Measurements from ENCODE around the gene INPP4A.

Gene INPP4A

GRCh38 chr2:98468621-98469236 is 24.1 kb downstream of the INPP4A start:
- Histone ChIP-seq H3K27me3 (ENCODE audit: control insufficient read depth in 1 of 2, insufficient read depth in 2 of 2, low read length in 2 of 2) (no peaks in the 10 kb centered on the region), H3K9me3 (ENCODE audit: control insufficient read depth in 1 of 2, low read length in 2 of 2) (no peaks in the 10 kb centered on the region), H3K27ac (ENCODE audit: low read depth, low read length) (no peak overlapping the region), H3K9ac (ENCODE audit: low read depth in 1 of 2, low read length in 2 of 2) (no peak overlapping the region), H3K4me3 (ENCODE audit: low read depth in 1 of 2, low read length in 2 of 2) (no peak overlapping the region), H3K4me1 (ENCODE audit: control insufficient read depth in 1 of 2, insufficient read depth in 2 of 2, low read length in 2 of 2) (peaks cover 62 to 69% of the 10 kb centered on the region in 2 donors), H3K36me3 (ENCODE audit: control insufficient read depth in 1 of 2, insufficient read depth in 2 of 2, low read length in 2 of 2) (no peaks in the 10 kb centered on the region)

GRCh38 chr2:98469862-98470544 is 25.3 kb downstream of the INPP4A start:
- Histone ChIP-seq H3K9me3 (ENCODE audit: control insufficient read depth in 1 of 2, low read length in 2 of 2) (no peaks in the 10 kb centered on the region), H3K4me3 (ENCODE audit: low read depth in 1 of 2, low read length in 2 of 2) (no peak overlapping the region), H3K36me3 (ENCODE audit: control insufficient read depth in 1 of 2, insufficient read depth in 2 of 2, low read length in 2 of 2) (no peaks in the 10 kb centered on the region), H3K4me1 (ENCODE audit: control insufficient read depth in 1 of 2, insufficient read depth in 2 of 2, low read length in 2 of 2) (peaks cover 61 to 69% of the 10 kb centered on the region in 2 donors), H3K9ac (ENCODE audit: low read depth in 1 of 2, low read length in 2 of 2) (no peak overlapping the region), H3K27me3 (ENCODE audit: control insufficient read depth in 1 of 2, insufficient read depth in 2 of 2, low read length in 2 of 2) (no peaks in the 10 kb centered on the region), H3K27ac (ENCODE audit: low read depth, low read length) (no peak overlapping the region)

GRCh38 chr2:98470851-98471255 is 26.2 kb downstream of the INPP4A start:
- H3K27ac ChIP-seq (ENCODE audit: low read depth, low read length), result no peak overlapping the region
- H3K27me3 ChIP-seq (ENCODE audit: control insufficient read depth in 1 of 2, insufficient read depth in 2 of 2, low read length in 2 of 2), result no peaks in the 10 kb centered on the region
- H3K9ac ChIP-seq (ENCODE audit: low read depth in 1 of 2, low read length in 2 of 2), result no peak overlapping the region
- H3K4me3 ChIP-seq (ENCODE audit: low read depth in 1 of 2, low read length in 2 of 2), result no peak overlapping the region
- peaks cover 57 to 70% of the 10 kb centered on the region in 2 donors for H3K4me1 ChIP-seq (ENCODE audit: control insufficient read depth in 1 of 2, insufficient read depth in 2 of 2, low read length in 2 of 2)
- H3K36me3 ChIP-seq (ENCODE audit: control insufficient read depth in 1 of 2, insufficient read depth in 2 of 2, low read length in 2 of 2), result no peaks in the 10 kb centered on the region
- no peaks in the 10 kb centered on the region for H3K9me3 ChIP-seq (ENCODE audit: control insufficient read depth in 1 of 2, low read length in 2 of 2)

DNA sequence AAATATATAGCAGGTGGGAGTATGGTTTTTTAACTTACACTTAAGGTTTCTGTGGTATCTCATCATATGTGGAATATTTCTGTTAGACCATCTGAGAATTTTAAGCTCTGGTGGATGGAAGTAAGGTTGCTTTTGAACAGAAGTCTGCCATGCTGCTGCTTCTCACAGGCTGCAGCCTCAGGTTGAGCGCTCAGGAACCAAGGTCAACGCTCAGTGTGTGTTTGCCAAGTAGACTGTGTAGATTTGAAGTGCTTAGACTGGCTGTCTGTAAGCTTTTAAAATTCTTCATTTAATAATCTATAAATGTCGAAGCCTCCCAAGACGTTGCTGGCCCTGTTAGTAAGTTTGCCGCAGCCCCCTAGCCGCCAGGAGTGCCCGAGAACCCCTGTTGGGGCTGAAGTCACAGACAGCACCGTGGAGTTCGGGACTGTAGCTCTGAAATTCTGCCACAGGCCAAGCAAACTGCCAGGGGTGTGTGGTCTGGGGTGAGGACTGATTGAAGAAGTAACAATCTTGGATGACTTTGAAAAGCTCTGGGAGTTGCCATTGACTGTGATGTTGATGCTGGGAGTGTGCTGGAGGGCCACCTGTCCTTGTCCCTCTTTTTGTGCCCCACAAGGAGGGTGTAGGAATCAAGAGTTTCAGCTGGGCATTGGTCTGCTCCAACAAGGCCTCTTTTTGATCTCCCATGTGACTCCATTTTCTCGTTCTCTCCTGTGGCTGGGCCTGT is 26.9 kb downstream of the INPP4A start:
- peaks cover 57 to 71% of the 10 kb centered on the region in 2 donors for H3K4me1 ChIP-seq (ENCODE audit: control insufficient read depth in 1 of 2, insufficient read depth in 2 of 2, low read length in 2 of 2)
- H3K9me3 ChIP-seq (ENCODE audit: control insufficient read depth in 1 of 2, low read length in 2 of 2), result no peaks in the 10 kb centered on the region
- H3K9ac ChIP-seq (ENCODE audit: low read depth in 1 of 2, low read length in 2 of 2), result no peak overlapping the region
- H3K36me3 ChIP-seq (ENCODE audit: control insufficient read depth in 1 of 2, insufficient read depth in 2 of 2, low read length in 2 of 2), result no peaks in the 10 kb centered on the region
- no peaks in the 10 kb centered on the region for H3K27me3 ChIP-seq (ENCODE audit: control insufficient read depth in 1 of 2, insufficient read depth in 2 of 2, low read length in 2 of 2)
- H3K4me3 ChIP-seq (ENCODE audit: low read depth in 1 of 2, low read length in 2 of 2), result no peak overlapping the region
- H3K27ac ChIP-seq (ENCODE audit: low read depth, low read length), result no peak overlapping the region

GRCh38 chr2:98472132-98472650 is 27.5 kb downstream of the INPP4A start:
- Histone ChIP-seq H3K36me3 (ENCODE audit: control insufficient read depth in 1 of 2, insufficient read depth in 2 of 2, low read length in 2 of 2) (no peaks in the 10 kb centered on the region), H3K9ac (ENCODE audit: low read depth in 1 of 2, low read length in 2 of 2) (no peak overlapping the region), H3K4me1 (ENCODE audit: control insufficient read depth in 1 of 2, insufficient read depth in 2 of 2, low read length in 2 of 2) (peaks cover 60 to 69% of the 10 kb centered on the region in 2 donors), H3K9me3 (ENCODE audit: control insufficient read depth in 1 of 2, low read length in 2 of 2) (no peaks in the 10 kb centered on the region), H3K27ac (ENCODE audit: low read depth, low read length) (no peak overlapping the region), H3K27me3 (ENCODE audit: control insufficient read depth in 1 of 2, insufficient read depth in 2 of 2, low read length in 2 of 2) (no peaks in the 10 kb centered on the region), H3K4me3 (ENCODE audit: low read depth in 1 of 2, low read length in 2 of 2) (no peak overlapping the region)

- Histone ChIP-seq H3K4me1 (ENCODE audit: control insufficient read depth in 1 of 2, insufficient read depth in 2 of 2, low read length in 2 of 2) (peaks cover 64 to 71% of the 10 kb centered on the region in 2 donors), H3K27ac (ENCODE audit: low read depth, low read length) (no peak overlapping the region), H3K4me3 (ENCODE audit: low read depth in 1 of 2, low read length in 2 of 2) (peak overlapping the region; percentile 33 to 48), H3K36me3 (ENCODE audit: control insufficient read depth in 1 of 2, insufficient read depth in 2 of 2, low read length in 2 of 2) (no peaks in the 10 kb centered on the region), H3K27me3 (ENCODE audit: control insufficient read depth in 1 of 2, insufficient read depth in 2 of 2, low read length in 2 of 2) (no peaks in the 10 kb centered on the region), H3K9me3 (ENCODE audit: control insufficient read depth in 1 of 2, low read length in 2 of 2) (no peaks in the 10 kb centered on the region), H3K9ac (ENCODE audit: low read depth in 1 of 2, low read length in 2 of 2) (peak overlapping the region; percentile 22 to 31)
These were observed 28.5 kb downstream of the INPP4A start for GRCh38 chr2:98472961-98473746.

- Histone ChIP-seq H3K4me3 (ENCODE audit: low read depth in 1 of 2, low read length in 2 of 2) (peak overlapping the region; percentile 33 to 48), H3K4me1 (ENCODE audit: control insufficient read depth in 1 of 2, insufficient read depth in 2 of 2, low read length in 2 of 2) (peaks cover 71 to 79% of the 10 kb centered on the region in 2 donors), H3K27me3 (ENCODE audit: control insufficient read depth in 1 of 2, insufficient read depth in 2 of 2, low read length in 2 of 2) (no peaks in the 10 kb centered on the region), H3K9me3 (ENCODE audit: control insufficient read depth in 1 of 2, low read length in 2 of 2) (no peaks in the 10 kb centered on the region), H3K9ac (ENCODE audit: low read depth in 1 of 2, low read length in 2 of 2) (peak overlapping the region in 1 of 2 donors; percentile 31), H3K36me3 (ENCODE audit: control insufficient read depth in 1 of 2, insufficient read depth in 2 of 2, low read length in 2 of 2) (no peaks in the 10 kb centered on the region), H3K27ac (ENCODE audit: low read depth, low read length) (peak overlapping the region; percentile 26)
These were observed 29.5 kb downstream of the INPP4A start for GRCh38 chr2:98473995-98474780.

DNA sequence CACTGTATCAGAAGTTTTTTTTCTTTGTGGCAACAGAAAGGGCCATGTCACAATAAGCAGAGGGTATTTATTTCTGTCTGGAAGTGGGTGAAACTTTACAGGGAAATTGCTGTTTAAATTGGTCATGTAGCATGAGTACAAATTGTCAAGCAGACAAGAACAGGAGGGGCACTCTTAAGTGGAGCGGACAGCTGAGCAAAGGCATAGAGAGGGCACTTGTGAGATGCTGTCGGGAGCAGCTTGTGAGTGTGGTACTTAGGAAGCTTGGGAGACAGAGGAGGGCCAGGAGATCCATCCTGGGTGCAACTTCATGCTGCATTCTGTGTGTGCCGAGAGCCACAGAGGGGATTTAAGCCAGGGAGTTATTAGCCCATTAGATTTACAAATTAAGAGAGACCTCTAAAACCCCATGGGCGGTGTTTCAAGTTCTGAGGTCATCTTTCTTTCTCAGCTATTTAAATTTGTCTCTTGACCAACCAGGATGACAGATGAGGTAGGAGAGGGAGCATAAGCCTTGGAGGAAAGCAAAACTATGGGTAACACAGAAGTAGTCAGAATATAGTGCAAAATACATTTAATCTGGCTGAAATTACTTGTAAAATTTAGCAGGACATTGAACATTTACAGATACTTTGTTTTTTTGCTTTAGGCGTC is 30.4 kb downstream of the INPP4A start:
- H3K9me3 ChIP-seq (ENCODE audit: control insufficient read depth in 1 of 2, low read length in 2 of 2), result no peaks in the 10 kb centered on the region

More for the DNA sequence above, 30.4 kb downstream of the INPP4A start:
- Histone ChIP-seq H3K27me3 (ENCODE audit: control insufficient read depth in 1 of 2, insufficient read depth in 2 of 2, low read length in 2 of 2) (no peaks in the 10 kb centered on the region), H3K4me3 (ENCODE audit: low read depth in 1 of 2, low read length in 2 of 2) (no peak overlapping the region), H3K9ac (ENCODE audit: low read depth in 1 of 2, low read length in 2 of 2) (no peak overlapping the region), H3K27ac (ENCODE audit: low read depth, low read length) (no peak overlapping the region), H3K4me1 (ENCODE audit: control insufficient read depth in 1 of 2, insufficient read depth in 2 of 2, low read length in 2 of 2) (peaks cover 80 to 88% of the 10 kb centered on the region in 2 donors), H3K36me3 (ENCODE audit: control insufficient read depth in 1 of 2, insufficient read depth in 2 of 2, low read length in 2 of 2) (no peaks in the 10 kb centered on the region)

Data from duodenal mucosa (tissue), 2 donors.